ENCODE data around the gene KIRREL3. TPM values are rescaled to one million over a fixed set of nuclear protein-coding genes. Genes with fewer than 3 reads are reported as not detected.
A peak's percentile ranks its signal among the peaks of the same experiment; 100 is the strongest.

KIRREL3 gene
- total RNA-seq, 1 donor from 2014 or later: 0.82 TPM

- TF ChIP-seq CTCF (conservative IDR thresholded peaks at IDR 0.05): no peak
- no peak overlapping the region for H3K4me3 Mint-ChIP-seq
- H3K27me3 Mint-ChIP-seq (ENCODE audit: low read depth): no peaks in the 10 kb centered on the region
- H3K36me3 Mint-ChIP-seq (ENCODE audit: low read depth): no peaks in the 10 kb centered on the region
- DNase-seq (ENCODE audit: low read depth, low spot score): no peak
- no peak overlapping the region for H3K27ac Mint-ChIP-seq (ENCODE audit: unreplicated experiment)
- peaks cover 68% of the 10 kb centered on the region for H3K4me1 Mint-ChIP-seq
- peaks cover 7% of the 10 kb centered on the region for H3K9me3 Mint-ChIP-seq
Observed at GRCh38 chr11:126602993-126603392, 397.6 kb downstream of the KIRREL3 start.

GRCh38 chr11:126602349-126602940 is 398.1 kb downstream of the KIRREL3 start:
- Mint-ChIP-seq H3K4me1 (peaks cover 69% of the 10 kb centered on the region), H3K36me3 (ENCODE audit: low read depth) (no peaks in the 10 kb centered on the region), H3K27me3 (ENCODE audit: low read depth) (no peaks in the 10 kb centered on the region), H3K27ac (ENCODE audit: unreplicated experiment) (peak overlapping the region; percentile 82), H3K4me3 (peak overlapping the region; percentile 70), H3K9me3 (peaks cover 9% of the 10 kb centered on the region)
- no peak for TF ChIP-seq CTCF (conservative IDR thresholded peaks at IDR 0.05)
- DNase-seq (ENCODE audit: low read depth, low spot score): no peak

GRCh38 chr11:126601550-126602215 is 398.9 kb downstream of the KIRREL3 start:
- Mint-ChIP-seq H3K4me3 (peak overlapping the region; percentile 70), H3K36me3 (ENCODE audit: low read depth) (no peaks in the 10 kb centered on the region), H3K4me1 (peaks cover 62% of the 10 kb centered on the region), H3K9me3 (peaks cover 9% of the 10 kb centered on the region), H3K27me3 (ENCODE audit: low read depth) (no peaks in the 10 kb centered on the region), H3K27ac (ENCODE audit: unreplicated experiment) (peak overlapping the region; percentile 24)
- peak; percentile 46 for DNase-seq (ENCODE audit: low read depth, low spot score)
- TF ChIP-seq CTCF (conservative IDR thresholded peaks at IDR 0.05): no peak

GRCh38 chr11:126601136-126601535 is 399.4 kb downstream of the KIRREL3 start:
- H3K9me3 Mint-ChIP-seq: peaks cover 9% of the 10 kb centered on the region
- H3K27me3 Mint-ChIP-seq (ENCODE audit: low read depth): no peaks in the 10 kb centered on the region
- no peak for DNase-seq (ENCODE audit: low read depth, low spot score)
- H3K4me3 Mint-ChIP-seq: peak overlapping the region; percentile 70
- H3K27ac Mint-ChIP-seq (ENCODE audit: unreplicated experiment): no peak overlapping the region
- no peak for TF ChIP-seq CTCF (conservative IDR thresholded peaks at IDR 0.05)
- H3K4me1 Mint-ChIP-seq: peaks cover 62% of the 10 kb centered on the region
- no peaks in the 10 kb centered on the region for H3K36me3 Mint-ChIP-seq (ENCODE audit: low read depth)

GRCh38 chr11:126599217-126599897 is 401.2 kb downstream of the KIRREL3 start:
- no peak overlapping the region for H3K4me3 Mint-ChIP-seq
- H3K27me3 Mint-ChIP-seq (ENCODE audit: low read depth): no peaks in the 10 kb centered on the region
- peaks cover 9% of the 10 kb centered on the region for H3K9me3 Mint-ChIP-seq
- no peak for TF ChIP-seq CTCF (conservative IDR thresholded peaks at IDR 0.05)
- no peak for DNase-seq (ENCODE audit: low read depth, low spot score)
- peak overlapping the region; percentile 66 for H3K27ac Mint-ChIP-seq (ENCODE audit: unreplicated experiment)
- peaks cover 57% of the 10 kb centered on the region for H3K4me1 Mint-ChIP-seq
- no peaks in the 10 kb centered on the region for H3K36me3 Mint-ChIP-seq (ENCODE audit: low read depth)

All from neural crest cell (in vitro differentiated cells).